ENCODE results near the gene HSPD1. TPM values are rescaled to one million over a fixed set of nuclear protein-coding genes. Genes with fewer than 3 reads are reported as not detected.

HSPD1 gene
- total RNA-seq, 4 donors from 2014 or later = 88.4 to 221 (median 122) TPM

DNA sequence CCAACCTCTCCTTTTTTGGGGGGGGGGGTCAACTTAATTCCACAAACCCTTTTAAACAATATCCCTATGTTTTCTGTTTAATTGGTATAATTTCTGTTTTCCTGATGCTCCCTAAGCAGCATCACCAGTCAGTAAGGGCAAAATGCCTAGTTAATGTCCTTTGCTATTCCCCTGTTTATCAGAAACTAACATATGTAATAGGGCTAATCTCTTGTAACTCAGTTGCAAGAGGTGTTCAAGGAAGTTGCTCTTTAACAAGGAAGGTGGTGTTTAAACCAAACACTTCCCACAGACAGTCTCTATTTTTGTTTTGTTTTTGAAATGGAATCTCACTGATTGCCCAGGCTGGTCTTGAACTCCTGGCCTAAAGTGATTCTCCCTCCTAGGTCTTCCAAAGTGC lies 52.8 kb downstream of the HSPD1 start:
- Histone ChIP-seq H3K27ac (no peak overlapping the region), H3K27me3 (no peaks in the 10 kb centered on the region), H3K4me3 (no peak overlapping the region), H3K9me3 (no peaks in the 10 kb centered on the region), H3K36me3 (no peaks in the 10 kb centered on the region), H3K4me1 (no peaks in the 10 kb centered on the region)
- no peak for TF ChIP-seq CTCF (IDR thresholded peaks at IDR 0.05)
- TF ChIP-seq POLR2A (IDR thresholded peaks at IDR 0.05) = no peak
- no peak for DNase-seq

- Histone ChIP-seq H3K4me1 (no peaks in the 10 kb centered on the region), H3K27ac (no peak overlapping the region), H3K9me3 (no peaks in the 10 kb centered on the region), H3K27me3 (no peaks in the 10 kb centered on the region), H3K36me3 (no peaks in the 10 kb centered on the region), H3K4me3 (no peak overlapping the region)
- DNase-seq = no peak
- TF ChIP-seq POLR2A (IDR thresholded peaks at IDR 0.05) (no peak), CTCF (IDR thresholded peaks at IDR 0.05) (no peak)
Measured at GRCh38 chr2:197445746-197446145, 53.9 kb downstream of the HSPD1 start.

DNA sequence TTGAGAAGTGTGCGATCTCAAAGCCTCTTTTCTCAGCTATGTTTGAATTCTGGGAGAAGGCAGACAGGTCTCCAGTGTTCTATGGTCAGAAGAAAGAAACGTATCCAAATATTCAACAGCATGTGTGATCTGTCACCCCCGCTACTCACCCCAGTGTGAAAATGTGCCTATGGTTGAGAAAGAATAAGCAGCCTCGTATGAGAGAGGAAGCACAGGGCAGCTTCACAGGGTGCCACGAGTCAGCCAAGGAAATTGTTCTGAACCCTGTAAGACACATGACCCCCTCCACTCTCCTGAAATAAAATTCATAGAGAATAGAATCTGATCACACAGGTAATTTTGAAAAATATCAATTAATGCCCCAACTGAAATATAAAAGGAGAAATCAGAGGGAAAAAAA lies 56.8 kb downstream of the HSPD1 start:
- H3K9me3 ChIP-seq = no peaks in the 10 kb centered on the region
- no peak overlapping the region for H3K27ac ChIP-seq
- TF ChIP-seq CTCF (IDR thresholded peaks at IDR 0.05) = no peak
- TF ChIP-seq POLR2A (IDR thresholded peaks at IDR 0.05) = no peak

DNA sequence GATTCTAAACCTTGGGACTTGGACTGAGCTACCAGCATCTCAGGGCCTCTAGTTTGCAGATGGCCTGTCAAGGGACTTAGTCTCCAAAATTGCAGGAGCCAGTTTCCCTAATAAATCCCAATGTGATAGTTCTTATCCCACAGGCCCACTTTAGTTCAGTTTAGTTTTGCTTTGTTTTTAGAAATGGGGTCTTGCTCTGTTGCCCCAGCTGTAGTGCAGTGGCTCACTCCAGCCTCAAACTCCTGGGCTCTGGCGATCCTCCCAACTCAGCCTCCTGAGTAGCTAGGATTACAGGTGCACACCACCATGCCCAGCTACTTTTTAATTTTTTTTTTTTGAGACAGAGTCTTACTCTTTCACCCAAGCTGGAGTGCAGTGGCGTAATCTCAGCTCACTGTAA lies 62.3 kb downstream of the HSPD1 start:
- Histone ChIP-seq H3K4me3 (no peak overlapping the region), H3K9me3 (no peaks in the 10 kb centered on the region), H3K36me3 (no peaks in the 10 kb centered on the region), H3K4me1 (peaks cover 0 to 21% (median 3%) of the 10 kb centered on the region in 4 donors), H3K27ac (no peak overlapping the region), H3K27me3 (no peaks in the 10 kb centered on the region)
- no peak for TF ChIP-seq CTCF (IDR thresholded peaks at IDR 0.05)
- no peak for TF ChIP-seq POLR2A (IDR thresholded peaks at IDR 0.05)
- DNase-seq = no peak

More for the DNA sequence above, 56.8 kb downstream of the HSPD1 start:
- no peaks in the 10 kb centered on the region for H3K4me1 ChIP-seq
- no peaks in the 10 kb centered on the region for H3K36me3 ChIP-seq
- H3K4me3 ChIP-seq = no peak overlapping the region
- DNase-seq = no peak
- no peaks in the 10 kb centered on the region for H3K27me3 ChIP-seq

Small RNAs within 50 kb of the gene (small RNA-seq; reads per million reads assigned to genes)
- gene AC020550.1 (0 reads per million in 2 donors), gene RNU6-1029P (0 reads per million in 2 donors)

Other genes with a start within 250 kb of the HSPD1 start
- gene ANKRD44, start 189.1 kb downstream of the HSPD1 start, total RNA-seq = 100 to 1,000 TPM in 1 of 4 donors, 10 to 100 TPM in 3; 24.8 to 215 (median 32.0) TPM
- 100 to 1,000 TPM; 313 to 785 (median 486) TPM for gene SF3B1, start 64.8 kb downstream of the HSPD1 start, total RNA-seq
- gene COQ10B, start 46.3 kb downstream of the HSPD1 start, total RNA-seq = 10 to 100 TPM; 14.4 to 30.3 (median 22.3) TPM
- gene HSPE1, start 539 bp upstream of the HSPD1 start, total RNA-seq = 10 to 100 TPM; 23.8 to 95.4 (median 67.8) TPM
- gene MOB4, start 16.2 kb upstream of the HSPD1 start, total RNA-seq = 10 to 100 TPM; 11.0 to 36.3 (median 20.5) TPM
- 1 to 10 TPM in 3 of 4 donors, under 1 TPM in 1; 0.47 to 9.9 (median 1.2) TPM for gene RFTN2, start 175.7 kb upstream of the HSPD1 start, total RNA-seq
- gene MARS2, start 205.5 kb upstream of the HSPD1 start, total RNA-seq = 10 to 100 TPM in 1 of 4 donors, 1 to 10 TPM in 3; 5.8 to 13.4 (median 8.1) TPM

All from Peyer's patch (tissue), 4 donors.